HG02870 (cell line): ENCODE data around the gene CHCT1.
A peak's percentile ranks its signal among the peaks of the same experiment; 100 is the strongest.
"Not testable (repeated sequence)": the region's sequence is repeated elsewhere in the genome, so short reads cannot be mapped to it uniquely, and the experiment has no call there.

Experiments used
- ATAC-seq: cut with Tn5 transposase; IDR thresholded peaks from one replicate; pipeline ENCODE4 v1.9.1; 2021; ENCODE audit warnings: mild to moderate bottlenecking, moderate library complexity; ENCODE audit not compliant: unreplicated experiment

The CHCT1 gene

DNA sequence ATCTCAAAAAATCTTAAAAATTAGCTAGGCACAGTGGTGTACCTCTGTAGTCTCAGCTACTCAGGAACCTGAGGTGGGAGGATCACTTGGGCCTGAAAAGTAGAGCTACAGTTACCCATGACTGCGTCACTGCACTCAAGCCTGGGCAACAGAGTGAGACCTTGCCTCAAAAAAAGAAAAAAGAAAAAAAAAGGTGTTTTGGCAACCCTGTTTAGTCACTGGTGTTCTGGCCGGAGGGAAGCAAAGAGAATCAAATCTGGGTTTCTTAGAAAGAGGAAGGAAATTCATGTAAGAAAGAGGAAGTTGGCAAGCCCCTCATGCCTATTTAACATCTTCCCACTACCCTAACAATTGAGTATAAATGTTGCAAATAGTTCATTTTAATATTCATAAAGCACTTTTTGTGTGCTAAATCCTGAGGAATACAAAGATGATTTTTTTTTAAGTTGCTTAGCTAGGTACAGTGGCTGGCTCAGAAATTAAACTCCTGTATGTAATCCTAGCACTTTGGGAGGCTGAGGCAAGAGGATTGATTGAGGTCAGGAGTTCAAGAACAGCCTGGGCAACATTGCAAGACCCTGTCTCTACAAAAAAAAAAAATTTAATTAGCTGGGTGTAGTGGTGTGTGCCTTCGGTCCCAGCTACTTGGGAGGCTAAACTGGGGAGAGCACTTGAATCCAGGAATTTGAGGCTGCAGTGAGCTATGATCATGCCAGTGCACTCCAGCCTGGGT, 23.9 kb upstream of the CHCT1 start:
- ATAC-seq, result peak; percentile 35

- ATAC-seq, result no peak
These were observed 20.5 kb upstream of the CHCT1 start for GRCh38 chr17:60401819-60402218.

- no peak for ATAC-seq
These were observed 18.8 kb upstream of the CHCT1 start for GRCh38 chr17:60403523-60403810.

GRCh38 chr17:60403962-60404361, 18.3 kb upstream of the CHCT1 start:
- ATAC-seq, result no peak

- ATAC-seq, result no peak
These were observed 15.4 kb upstream of the CHCT1 start for GRCh38 chr17:60406887-60407286.

GRCh38 chr17:60410001-60410400, 12.3 kb upstream of the CHCT1 start:
- no peak for ATAC-seq

- no peak for ATAC-seq
These were observed 9.6 kb upstream of the CHCT1 start for GRCh38 chr17:60412701-60413100.

DNA sequence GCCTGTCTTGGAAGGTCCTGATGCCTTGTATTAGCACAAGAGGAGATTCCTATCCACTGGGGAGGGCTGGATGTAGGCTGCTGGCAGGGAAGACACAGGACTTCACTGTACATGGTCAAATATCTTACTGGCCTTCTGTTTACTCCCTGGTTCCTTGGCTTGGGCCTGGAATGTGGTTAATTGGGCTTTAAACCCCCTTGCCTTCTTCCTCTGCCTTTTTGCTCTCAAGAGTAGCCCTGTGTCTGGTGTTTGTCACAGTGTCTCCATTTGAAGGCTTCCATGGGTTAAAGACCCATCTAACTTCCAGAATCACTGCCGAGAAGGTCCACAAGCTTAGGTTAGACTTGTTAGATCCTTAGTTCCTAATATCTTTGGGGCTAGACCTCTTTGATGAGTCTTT, 7.1 kb upstream of the CHCT1 start:
- ATAC-seq, result no peak

DNA sequence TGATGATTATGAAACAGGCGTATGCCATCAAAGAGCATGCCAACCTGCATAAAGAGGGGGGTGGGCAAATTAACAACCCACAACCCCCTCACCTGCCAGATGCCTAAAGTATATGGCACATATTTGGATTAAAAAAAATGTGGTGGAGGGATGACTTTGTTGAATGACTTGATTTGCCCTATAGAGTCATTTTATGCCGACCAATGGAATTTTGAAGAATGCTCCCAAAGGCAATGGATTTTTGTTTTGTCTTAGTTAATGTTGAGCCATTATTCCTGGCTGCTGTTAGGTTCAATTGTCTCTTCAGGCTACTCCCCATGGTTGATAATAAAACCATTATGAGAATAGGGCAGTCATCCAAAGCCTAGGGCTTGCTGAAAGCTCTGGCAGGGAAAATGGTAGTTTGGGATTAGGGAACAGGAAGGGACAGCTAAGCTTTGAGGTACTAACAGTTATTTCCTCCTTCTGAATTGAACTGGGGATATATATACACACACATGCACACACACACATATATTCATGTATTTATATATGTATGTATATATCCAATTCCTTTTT, 5.8 kb upstream of the CHCT1 start:
- no peak for ATAC-seq

- not testable (repeated sequence) for ATAC-seq
These were observed 3.3 kb upstream of the CHCT1 start for GRCh38 chr17:60419003-60419402.

DNA sequence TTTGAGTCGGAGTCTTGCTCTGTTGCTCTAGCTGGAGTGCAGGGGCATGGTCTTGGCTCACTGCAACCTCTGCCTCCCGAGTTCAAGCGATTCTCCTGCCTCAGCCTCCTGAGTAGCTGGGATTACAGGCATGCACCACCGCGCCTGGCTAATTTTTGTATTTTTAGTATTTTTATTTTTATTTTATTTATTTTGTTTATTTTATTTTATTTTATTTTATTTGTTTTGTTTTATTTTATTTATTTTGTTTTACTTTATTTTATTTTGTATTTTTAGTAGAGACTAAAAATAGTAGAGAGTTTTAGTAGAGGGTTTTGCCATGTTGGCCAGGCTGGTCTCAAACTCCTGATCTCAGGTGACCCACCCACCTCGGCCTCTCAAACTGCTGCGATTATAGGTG, 2.4 kb upstream of the CHCT1 start:
- ATAC-seq, result not testable (repeated sequence)

DNA sequence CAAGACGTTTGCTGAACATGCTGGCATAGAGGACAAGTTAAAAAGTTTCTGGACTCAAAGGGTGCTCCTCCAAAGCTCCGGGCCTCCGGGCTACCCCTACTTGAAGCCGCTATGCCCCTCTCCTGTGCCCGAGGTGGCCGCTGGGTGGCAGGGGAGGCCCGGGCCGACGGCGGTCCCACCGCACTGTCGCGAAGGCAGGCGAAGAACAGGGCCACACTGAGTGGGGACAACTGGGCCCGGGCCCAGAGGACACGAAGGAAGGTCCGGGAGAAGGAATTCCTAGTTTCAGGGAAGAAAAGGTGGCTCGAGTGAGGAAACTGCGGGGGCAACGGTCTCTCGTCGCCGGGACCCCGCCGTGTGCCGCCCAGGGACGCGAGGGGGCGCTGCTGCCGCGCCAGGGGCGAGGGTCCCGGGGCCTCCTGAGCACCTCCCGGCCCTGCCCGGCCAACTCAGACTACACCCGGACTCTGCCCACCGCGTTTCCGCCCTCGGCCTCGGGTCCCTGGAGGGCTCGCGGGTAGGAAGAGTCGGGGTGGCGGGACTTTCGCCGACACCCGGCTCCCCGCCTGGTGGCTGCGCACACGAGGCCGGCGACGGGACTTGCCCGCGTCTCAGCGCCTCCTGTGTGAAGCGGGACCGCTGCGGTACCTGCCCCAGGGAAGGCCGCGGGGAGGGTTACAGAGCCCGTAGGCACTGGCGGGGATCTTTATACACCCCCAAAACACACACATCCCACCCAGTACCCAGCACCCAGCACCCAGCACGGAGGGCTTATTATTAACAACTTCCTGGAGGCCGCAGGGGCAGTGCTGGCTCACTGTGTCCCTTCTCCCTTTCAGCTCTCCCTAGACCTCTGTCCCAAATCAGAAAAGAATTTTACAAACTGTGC, 772 bp upstream of the CHCT1 start:
- peak; percentile 80 for ATAC-seq

- no peak for ATAC-seq
These were observed 1.6 kb downstream of the CHCT1 start for GRCh38 chr17:60423865-60424264.

- ATAC-seq, result no peak
These were observed 3.3 kb downstream of the CHCT1 start for GRCh38 chr17:60425626-60426025.

DNA sequence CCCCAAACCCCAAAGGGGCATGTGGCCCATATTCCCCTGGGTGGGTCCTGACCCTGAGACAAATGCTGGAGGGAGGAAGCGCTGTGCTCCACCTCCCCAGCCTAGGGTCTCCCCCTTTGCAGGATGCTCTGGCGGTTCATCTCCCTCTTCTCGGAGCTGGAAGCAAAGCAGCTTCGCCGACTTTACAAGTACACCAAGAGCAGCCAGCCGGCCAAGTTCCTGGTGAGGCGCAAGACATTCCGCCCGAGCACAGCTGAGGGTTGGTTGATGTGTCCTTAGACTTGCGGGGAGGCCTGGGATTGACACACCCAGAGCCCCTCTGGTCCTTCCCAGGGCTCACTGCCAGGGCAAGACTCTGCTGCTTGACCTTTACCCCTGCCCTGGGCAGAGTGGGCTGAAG, 4.3 kb downstream of the CHCT1 start:
- no peak for ATAC-seq

GRCh38 chr17:60428491-60428890, 6.2 kb downstream of the CHCT1 start:
- not testable (repeated sequence) for ATAC-seq

GRCh38 chr17:60430561-60430960, 8.3 kb downstream of the CHCT1 start:
- ATAC-seq, result not testable (repeated sequence)

DNA sequence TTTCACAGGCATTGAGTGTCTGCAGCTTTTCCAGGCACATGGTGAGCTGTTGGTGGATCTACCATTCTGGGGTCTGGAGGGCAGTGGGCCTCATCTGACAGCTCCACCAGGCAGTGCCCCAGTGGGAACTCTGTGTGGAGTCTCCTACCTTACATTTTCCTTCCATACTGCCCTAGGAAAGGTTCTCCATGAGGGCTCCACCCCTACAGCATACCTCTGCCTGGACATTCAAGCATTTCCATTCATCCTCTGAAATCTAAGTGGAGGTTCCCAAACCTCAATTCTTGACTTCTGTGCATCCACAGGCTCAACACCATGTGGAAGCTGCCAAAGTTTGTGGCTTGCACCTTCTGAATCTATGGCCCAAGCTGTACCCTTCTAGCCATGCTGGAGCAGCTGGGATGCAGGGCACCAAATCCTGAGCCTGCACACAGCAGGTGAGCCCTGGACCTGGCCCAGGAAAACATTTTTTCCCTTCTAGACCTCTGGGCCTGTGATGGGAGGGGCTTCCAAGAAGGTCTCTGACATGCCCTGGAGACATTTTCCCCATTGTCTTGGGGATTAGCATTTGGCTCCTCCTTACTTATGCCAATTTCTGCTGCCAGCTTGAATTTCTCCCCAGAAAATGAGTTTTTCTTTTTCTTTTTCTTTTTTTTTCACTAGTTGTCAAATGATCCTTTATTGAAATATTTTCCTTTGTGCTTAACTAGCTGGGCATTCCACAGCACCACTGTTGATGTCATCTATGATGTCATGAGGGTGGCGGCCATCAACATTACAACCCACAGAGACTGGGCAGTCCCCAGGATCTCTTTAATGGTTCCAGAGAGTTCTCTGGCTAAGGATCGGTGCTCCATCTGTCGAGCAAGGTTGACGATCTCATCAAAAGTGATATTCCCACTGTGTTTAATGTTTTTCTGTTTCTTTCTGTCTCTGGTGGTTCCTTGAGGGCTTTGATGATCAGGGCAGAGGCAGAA, 11.0 kb downstream of the CHCT1 start:
- not testable (repeated sequence) for ATAC-seq

GRCh38 chr17:60435244-60436167, 13.2 kb downstream of the CHCT1 start:
- no peak for ATAC-seq

DNA sequence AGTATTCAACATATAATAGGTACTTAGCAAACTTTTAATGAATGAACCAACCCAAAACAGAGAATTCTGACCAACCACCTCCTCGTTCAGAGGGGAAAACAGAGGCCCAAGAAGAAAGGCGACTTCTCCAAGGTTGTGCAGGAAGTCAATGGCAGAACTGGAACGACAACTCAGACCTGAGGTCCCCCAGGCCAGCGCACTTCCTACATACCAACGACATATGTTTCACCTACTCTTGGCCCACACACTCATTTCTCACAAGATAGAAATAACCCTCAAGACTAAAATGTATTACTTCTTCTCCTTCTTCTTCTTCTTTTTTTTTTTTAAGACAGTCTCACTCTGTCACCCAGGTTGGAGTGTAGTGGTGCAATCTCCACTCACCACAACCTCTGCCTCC, 14.4 kb downstream of the CHCT1 start:
- ATAC-seq, result no peak
